Keratinocyte (primary cell): ENCODE measurements around the gene PCNT. TPM values are rescaled to one million over a fixed set of nuclear protein-coding genes. Genes with fewer than 3 reads are reported as not detected.

Experiments
- DNase-seq: peaks from one replicate; pipeline ENCODE4 v3.0.0-alpha.2; 2011; ENCODE audit warnings: low read depth, missing footprints, low spot score
- FAIRE-seq: peaks from 2 replicates; lab custom pipeline; 2011; peaks lifted over from hg19 to GRCh38; lab: Jason Lieb, UNC
- H2AFZ ChIP-seq: 2 replicates; pipeline ENCODE4 v1.6.0; 2012; ENCODE audit warnings: low read length, control low read depth, inconsistent platforms; ENCODE audit not compliant: control insufficient read depth
- H3K27ac ChIP-seq: 2 replicates; pipeline ENCODE4 v1.5.1; 2011; ENCODE audit warnings: low read length; ENCODE audit not compliant: control insufficient read depth, insufficient read depth
- H3K27me3 ChIP-seq: 3 replicates; pipeline ENCODE4 v1.6.0; 2011; ENCODE audit warnings: low read length; ENCODE audit not compliant: control insufficient read depth, insufficient read depth; ENCODE audit errors: extremely low read depth
- H3K36me3 ChIP-seq, 2 experiments: 2 replicates in 1 of 2; 3 replicates in 1 of 2; pipeline ENCODE4 v1.5.1; 2011; ENCODE audit warnings: low read length in 2 of 2, mild to moderate bottlenecking in 1 of 2; ENCODE audit not compliant: control insufficient read depth in 2 of 2, insufficient read depth in 2 of 2; ENCODE audit errors: extremely low read depth in 1 of 2
- H3K4me1 ChIP-seq: 3 replicates; pipeline ENCODE4 v1.5.1; 2011; ENCODE audit warnings: low read length; ENCODE audit not compliant: control insufficient read depth, insufficient read depth; ENCODE audit errors: extremely low read depth
- H3K4me2 ChIP-seq: 3 replicates; pipeline ENCODE4 v1.6.0; 2011; ENCODE audit warnings: low read depth, low read length; ENCODE audit not compliant: control insufficient read depth, insufficient read depth; ENCODE audit errors: extremely low read depth
- H3K4me3 ChIP-seq, 3 experiments: fragments of 200-600 bp in 1 of 3; sonication (generic) in 1 of 3; 2 replicates in 2 of 3; 3 replicates in 1 of 3; pipeline ENCODE4 v1.5.1; 2011 to 2016; ENCODE audit warnings: low read length in 3 of 3, mild to moderate bottlenecking in 3 of 3, control low read depth in 2 of 3, inconsistent platforms in 1 of 3, low read depth in 1 of 3, mixed read lengths in 1 of 3, mixed run types in 1 of 3, moderate library complexity in 1 of 3; ENCODE audit not compliant: control insufficient read depth in 2 of 3, insufficient read depth in 2 of 3; ENCODE audit errors: extremely low read depth in 1 of 3
- H3K79me2 ChIP-seq: 2 replicates; pipeline ENCODE4 v1.6.0; 2012; ENCODE audit warnings: low read length; ENCODE audit not compliant: control insufficient read depth, insufficient read depth
- H3K9ac ChIP-seq: 3 replicates; pipeline ENCODE4 v1.6.0; 2011; ENCODE audit warnings: low read length; ENCODE audit not compliant: control insufficient read depth, insufficient read depth; ENCODE audit errors: extremely low read depth
- H3K9me1 ChIP-seq: 3 replicates; pipeline ENCODE4 v1.6.0; 2011; ENCODE audit warnings: low read length; ENCODE audit not compliant: control insufficient read depth, insufficient read depth; ENCODE audit errors: extremely low read depth
- H3K9me3 ChIP-seq: 2 replicates; pipeline ENCODE4 v1.5.1; 2012; ENCODE audit warnings: low read depth, low read length; ENCODE audit not compliant: control insufficient read depth
- H4K20me1 ChIP-seq: 3 replicates; pipeline ENCODE4 v1.6.0; 2011; ENCODE audit warnings: low read length; ENCODE audit not compliant: control insufficient read depth, insufficient read depth; ENCODE audit errors: extremely low read depth
- EZH2 ChIP-seq: IDR thresholded peaks from one replicate; pipeline ENCODE4 v1.6.1; 2012; ENCODE audit warnings: inconsistent platforms, mild to moderate bottlenecking, low read length, moderate library complexity
- dilution Hi-C: fragments of 300-500 bp; cut with MboI; formaldehyde crosslinking; loops from one replicate; pipeline ENCODE4 v1.7.0; 2020; ENCODE audit warnings: low sequenced_read_pairs; ENCODE audit not compliant: extremely low pct_ligation_motif_present
- polyA plus RNA-seq, 5 experiments: library from polyadenylated mRNA; depleted of rRNA in 3 of 5; stranded (reverse) in 3 of 5; stranded (forward) in 1 of 5; unstranded in 1 of 5; fragments of >200 nt; gene quantifications; 1 replicate in 1 of 5; 2 replicates in 3 of 5; 3 replicates in 1 of 5; pipeline versions ENCODE4 v1.2.1 to v1.2.3, GENCODE V29; 2011 to 2012; ENCODE audit warnings: missing spikeins in 2 of 5, low read depth in 1 of 5, low replicate concordance in 1 of 5
- TF ChIP-seq, protein P1 (sequence below), 3 experiments: IDR thresholded peaks in 1 of 3; conservative IDR thresholded peaks in 1 of 3; optimal IDR thresholded peaks in 1 of 3; 2 replicates in 2 of 3; 3 replicates in 1 of 3; pipeline versions ENCODE3 to v1.5.1; 2011; ENCODE audit warnings: low read length in 3 of 3, mild to moderate bottlenecking in 3 of 3, moderate library complexity in 2 of 3, control low read depth in 1 of 3, inconsistent platforms in 1 of 3; ENCODE audit not compliant: insufficient read depth in 2 of 3; ENCODE audit errors: extremely low read depth in 1 of 3

PCNT gene
- polyA plus RNA-seq, 1 donor (not counting 4 experiments of a cell fraction or from before 2014, with no cell fraction given): 9.8 TPM

DNA sequence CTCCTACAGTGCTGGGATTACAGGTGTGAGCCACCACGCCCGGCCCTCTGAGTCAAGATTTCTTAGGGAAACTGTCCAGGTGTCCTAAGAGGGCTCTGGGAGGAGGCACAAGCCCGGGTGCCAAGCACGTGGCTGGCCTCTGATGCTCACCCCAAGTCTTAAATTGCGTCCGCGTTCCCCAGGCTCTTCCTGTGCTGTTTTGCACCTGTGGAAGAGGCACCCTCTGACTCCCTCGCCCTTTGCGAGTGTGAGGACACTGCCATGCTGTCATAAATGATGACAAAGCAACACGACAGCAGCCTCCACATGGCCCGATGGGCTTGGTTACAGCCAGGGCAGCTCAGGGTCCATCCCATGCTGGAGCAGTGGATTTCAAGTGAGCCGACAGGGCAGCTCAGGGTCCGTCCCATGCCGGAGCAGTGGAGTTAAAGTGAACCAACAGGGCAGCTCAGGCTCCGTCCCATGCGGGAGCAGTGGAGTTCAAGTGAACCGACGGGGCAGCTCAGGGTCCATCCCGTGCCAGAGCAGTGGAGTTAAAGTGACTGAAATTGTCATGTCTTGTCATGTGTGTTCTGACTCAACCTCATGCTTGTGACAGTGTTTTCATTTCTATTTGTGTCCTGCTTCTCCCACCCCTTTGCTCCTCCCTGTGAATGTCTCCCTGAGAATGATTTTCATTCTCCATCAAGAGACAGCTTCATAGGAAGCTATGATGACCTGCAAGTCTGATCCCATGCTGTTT lies 33.9 kb downstream of the PCNT start:
- H3K4me2 ChIP-seq: no peak overlapping the region
- no peaks in the 10 kb centered on the region for H3K4me1 ChIP-seq
- H3K27me3 ChIP-seq: no peaks in the 10 kb centered on the region
- no peak overlapping the region for H3K27ac ChIP-seq
- peaks cover 19 to 37% of the 10 kb centered on the region in 2 experiments for H3K36me3 ChIP-seq
- DNase-seq (no peak), FAIRE-seq (no peak)
- no peaks in the 10 kb centered on the region for H3K79me2 ChIP-seq
- no peak overlapping the region for H3K9ac ChIP-seq
- H3K4me3 ChIP-seq: no peak overlapping the region
- H3K9me3 ChIP-seq: no peaks in the 10 kb centered on the region
- H2AFZ ChIP-seq: no peak overlapping the region
- H3K9me1 ChIP-seq: no peaks in the 10 kb centered on the region
- TF ChIP-seq, protein P1, sequence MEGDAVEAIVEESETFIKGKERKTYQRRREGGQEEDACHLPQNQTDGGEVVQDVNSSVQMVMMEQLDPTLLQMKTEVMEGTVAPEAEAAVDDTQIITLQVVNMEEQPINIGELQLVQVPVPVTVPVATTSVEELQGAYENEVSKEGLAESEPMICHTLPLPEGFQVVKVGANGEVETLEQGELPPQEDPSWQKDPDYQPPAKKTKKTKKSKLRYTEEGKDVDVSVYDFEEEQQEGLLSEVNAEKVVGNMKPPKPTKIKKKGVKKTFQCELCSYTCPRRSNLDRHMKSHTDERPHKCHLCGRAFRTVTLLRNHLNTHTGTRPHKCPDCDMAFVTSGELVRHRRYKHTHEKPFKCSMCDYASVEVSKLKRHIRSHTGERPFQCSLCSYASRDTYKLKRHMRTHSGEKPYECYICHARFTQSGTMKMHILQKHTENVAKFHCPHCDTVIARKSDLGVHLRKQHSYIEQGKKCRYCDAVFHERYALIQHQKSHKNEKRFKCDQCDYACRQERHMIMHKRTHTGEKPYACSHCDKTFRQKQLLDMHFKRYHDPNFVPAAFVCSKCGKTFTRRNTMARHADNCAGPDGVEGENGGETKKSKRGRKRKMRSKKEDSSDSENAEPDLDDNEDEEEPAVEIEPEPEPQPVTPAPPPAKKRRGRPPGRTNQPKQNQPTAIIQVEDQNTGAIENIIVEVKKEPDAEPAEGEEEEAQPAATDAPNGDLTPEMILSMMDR (optimal IDR thresholded peaks at IDR 0.05 in 1 of 3, IDR thresholded peaks at IDR 0.05 in 1 of 3, conservative IDR thresholded peaks at IDR 0.05 in 1 of 3; ENCODE audit: extremely low read depth in 1 of 3, insufficient read depth in 2 of 3, low read length in 3 of 3): no peak
- no peak for TF ChIP-seq EZH2
- dilution Hi-C loops: no loop called here
- no peaks in the 10 kb centered on the region for H4K20me1 ChIP-seq

DNA sequence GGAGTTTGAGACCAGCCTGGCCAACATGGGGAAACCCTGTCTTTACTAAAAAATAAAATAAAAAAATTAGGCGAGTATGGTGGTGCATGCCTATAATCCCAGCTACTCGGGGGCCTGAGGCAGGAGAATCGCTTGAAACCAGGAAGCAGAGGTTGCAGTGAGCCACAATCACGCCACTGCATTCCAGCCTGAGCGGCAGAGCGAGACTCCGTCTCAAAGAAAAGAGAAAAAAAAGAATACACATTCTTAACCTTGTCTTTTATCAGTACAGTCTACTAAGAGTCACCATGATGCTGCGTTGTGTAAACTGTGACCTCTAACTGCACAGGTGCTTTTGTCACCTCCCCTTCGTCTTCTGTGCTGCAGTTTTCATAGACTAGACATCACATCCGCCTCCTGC lies 37.2 kb downstream of the PCNT start:
- Histone ChIP-seq H3K27ac (no peak overlapping the region), H3K4me1 (no peaks in the 10 kb centered on the region), H3K4me2 (no peak overlapping the region), H3K36me3 (peaks cover 11 to 30% of the 10 kb centered on the region in 2 experiments), H3K4me3 (no peak overlapping the region), H3K9me1 (no peaks in the 10 kb centered on the region), H4K20me1 (no peaks in the 10 kb centered on the region), H3K79me2 (no peaks in the 10 kb centered on the region), H3K27me3 (no peaks in the 10 kb centered on the region), H3K9ac (no peak overlapping the region), H3K9me3 (no peaks in the 10 kb centered on the region), H2AFZ (no peak overlapping the region)
- TF ChIP-seq, protein P1 (optimal IDR thresholded peaks at IDR 0.05 in 1 of 3, IDR thresholded peaks at IDR 0.05 in 1 of 3, conservative IDR thresholded peaks at IDR 0.05 in 1 of 3; ENCODE audit: extremely low read depth in 1 of 3, insufficient read depth in 2 of 3, low read length in 3 of 3): no peak
- TF ChIP-seq EZH2: no peak
- FAIRE-seq (no peak), DNase-seq (no peak)
- dilution Hi-C loops: no loop called here
